ENCODE measurements around the gene OCRL. TPM values are rescaled to one million over a fixed set of nuclear protein-coding genes. Genes with fewer than 3 reads are reported as not detected.

The OCRL gene
- total RNA-seq, 2 donors from 2014 or later: 2.1 to 2.9 TPM

DNA sequence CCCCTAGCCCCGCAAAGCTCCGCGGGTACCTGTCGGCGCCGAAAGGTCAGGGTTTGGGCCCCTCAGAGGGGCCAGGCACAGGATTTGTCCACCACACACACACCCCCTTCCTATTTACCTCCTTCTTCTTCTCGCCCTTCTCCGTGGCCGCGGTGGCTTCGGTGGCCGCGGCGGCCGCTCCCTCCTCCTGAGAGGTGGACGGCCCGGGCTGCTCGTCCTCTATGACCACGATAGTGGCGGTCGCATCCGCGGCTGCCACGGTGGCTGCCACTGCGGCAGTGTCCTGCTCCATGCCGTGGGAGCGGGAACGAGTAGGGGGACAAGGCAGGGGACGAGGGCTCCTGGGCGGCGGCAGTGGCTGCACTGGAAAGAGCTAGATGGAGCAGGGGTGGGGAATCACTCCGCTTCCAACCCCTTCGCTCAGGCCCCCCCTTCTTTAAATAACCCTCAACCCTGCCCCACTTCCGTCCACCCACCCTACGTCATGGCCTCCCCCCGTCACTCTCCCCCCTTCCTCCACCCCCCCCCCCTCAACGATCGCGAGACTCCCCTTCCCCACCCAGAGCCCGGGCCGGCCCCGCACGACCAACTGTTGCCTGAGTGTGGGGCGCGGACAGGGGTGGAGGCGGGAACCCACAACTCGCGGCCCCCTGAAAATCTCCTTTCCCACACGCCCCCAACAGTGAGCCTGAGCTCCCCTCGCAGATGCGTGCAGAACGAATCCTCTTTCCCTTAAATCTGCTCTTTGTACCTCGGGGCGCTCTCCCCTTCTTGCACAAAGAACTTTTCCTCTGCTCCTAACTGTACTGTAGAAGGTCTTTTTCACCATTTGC, 16.8 kb upstream of the OCRL start, which contains the start of gene SMARCA1:
Gene SMARCA1 (minus strand): TSS at position 412 of the 833 bp plus-strand sequence. CDS start 120 bp downstream, at position 292.
- no peak for DNase-seq
- ATAC-seq: no peak
- Mint-ChIP-seq H3K4me1 (peaks cover 7% of the 10 kb centered on the region), H3K27me3 (no peaks in the 10 kb centered on the region), H3K36me3 (ENCODE audit: low read depth) (no peaks in the 10 kb centered on the region), H3K27ac (no peak within 1 kb of the TSS), H3K4me3 (peak within 1 kb of the TSS; percentile 85)
- no peaks in the 10 kb centered on the region for H3K9me3 ChIP-seq (ENCODE audit: control insufficient read depth, low read length, poor library complexity, severe bottlenecking)

DNA sequence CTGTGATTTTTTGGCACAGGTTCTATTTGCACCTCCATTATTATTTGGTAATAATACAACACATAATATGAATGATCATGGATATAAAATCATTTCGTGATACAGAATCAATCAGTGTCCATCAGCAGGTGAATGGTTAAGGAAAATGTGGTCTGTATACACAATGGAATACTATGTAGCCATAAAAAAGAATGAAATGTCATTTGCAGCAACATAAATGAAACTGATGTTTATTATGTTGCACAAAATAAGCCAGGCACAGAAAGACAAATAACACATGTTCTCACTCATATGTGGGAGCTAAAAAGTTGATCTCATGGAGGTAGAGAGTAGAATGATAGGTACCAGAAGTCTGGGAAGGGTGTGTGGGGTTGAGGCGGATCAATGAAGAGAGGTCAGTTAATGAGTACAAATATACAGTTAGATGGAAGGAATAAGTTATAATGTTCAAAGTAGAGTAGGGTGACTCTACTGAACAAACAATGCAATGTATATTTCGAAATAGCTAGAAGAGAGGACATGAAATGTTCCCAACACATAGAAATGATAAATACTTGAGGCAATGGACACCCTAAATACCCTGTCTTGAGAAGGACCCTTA, 15.7 kb upstream of the OCRL start:
- H3K27ac Mint-ChIP-seq: no peak overlapping the region
- H3K9me3 ChIP-seq (ENCODE audit: control insufficient read depth, low read length, poor library complexity, severe bottlenecking): no peaks in the 10 kb centered on the region
- DNase-seq (no peak), ATAC-seq (no peak)
- peak overlapping the region; percentile 82 for H3K4me3 Mint-ChIP-seq
- H3K4me1 Mint-ChIP-seq: peaks cover 7% of the 10 kb centered on the region
- H3K27me3 Mint-ChIP-seq: no peaks in the 10 kb centered on the region
- no peaks in the 10 kb centered on the region for H3K36me3 Mint-ChIP-seq (ENCODE audit: low read depth)

DNA sequence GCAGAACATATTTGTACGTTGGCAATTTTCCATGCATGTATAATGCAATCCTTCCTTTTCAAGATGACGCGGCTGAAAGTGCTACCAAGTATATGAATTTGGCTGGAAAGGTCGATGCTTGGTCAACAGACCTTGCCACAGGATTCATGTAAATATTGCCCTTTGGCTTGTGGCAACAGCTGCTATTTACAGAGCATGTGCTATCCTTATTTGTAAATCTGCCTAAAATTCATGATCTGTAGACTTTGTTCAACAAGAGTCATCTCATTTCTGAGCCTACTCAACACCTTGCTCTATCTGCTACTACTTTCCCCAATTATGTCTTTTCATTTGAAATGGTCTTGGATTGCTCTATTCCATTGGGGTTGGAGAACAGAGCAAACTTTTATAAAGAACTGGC, 14.9 kb upstream of the OCRL start:
- H3K9me3 ChIP-seq (ENCODE audit: control insufficient read depth, low read length, poor library complexity, severe bottlenecking): no peaks in the 10 kb centered on the region
- H3K4me1 Mint-ChIP-seq: peaks cover 7% of the 10 kb centered on the region
- no peak overlapping the region for H3K27ac Mint-ChIP-seq
- no peaks in the 10 kb centered on the region for H3K27me3 Mint-ChIP-seq
- DNase-seq (no peak), ATAC-seq (no peak)
- no peak overlapping the region for H3K4me3 Mint-ChIP-seq
- H3K36me3 Mint-ChIP-seq (ENCODE audit: low read depth): no peaks in the 10 kb centered on the region

DNA sequence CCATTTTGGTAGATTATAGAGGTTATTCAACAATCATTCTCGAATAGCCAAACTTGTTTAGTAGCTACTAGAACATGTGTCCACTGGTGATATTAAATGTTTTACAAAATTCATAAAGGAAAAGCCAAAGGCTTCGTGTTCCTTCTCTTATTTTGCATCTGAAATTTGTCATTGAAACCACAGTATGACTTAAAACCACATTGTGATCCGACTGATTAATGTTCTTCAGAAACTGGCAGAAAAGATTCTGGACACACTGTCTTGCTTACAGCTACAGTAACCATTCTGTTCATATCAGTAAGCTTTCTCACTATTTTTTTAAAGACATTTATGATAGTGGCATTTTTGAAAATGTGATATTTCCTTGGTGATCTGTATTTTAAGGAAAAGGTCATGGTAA, 14.2 kb upstream of the OCRL start:
- H3K36me3 Mint-ChIP-seq (ENCODE audit: low read depth): no peaks in the 10 kb centered on the region
- H3K4me1 Mint-ChIP-seq: peaks cover 7% of the 10 kb centered on the region
- H3K27ac Mint-ChIP-seq: no peak overlapping the region
- no peaks in the 10 kb centered on the region for H3K27me3 Mint-ChIP-seq
- no peaks in the 10 kb centered on the region for H3K9me3 ChIP-seq (ENCODE audit: control insufficient read depth, low read length, poor library complexity, severe bottlenecking)
- ATAC-seq (no peak), DNase-seq (no peak)
- no peak overlapping the region for H3K4me3 Mint-ChIP-seq

DNA sequence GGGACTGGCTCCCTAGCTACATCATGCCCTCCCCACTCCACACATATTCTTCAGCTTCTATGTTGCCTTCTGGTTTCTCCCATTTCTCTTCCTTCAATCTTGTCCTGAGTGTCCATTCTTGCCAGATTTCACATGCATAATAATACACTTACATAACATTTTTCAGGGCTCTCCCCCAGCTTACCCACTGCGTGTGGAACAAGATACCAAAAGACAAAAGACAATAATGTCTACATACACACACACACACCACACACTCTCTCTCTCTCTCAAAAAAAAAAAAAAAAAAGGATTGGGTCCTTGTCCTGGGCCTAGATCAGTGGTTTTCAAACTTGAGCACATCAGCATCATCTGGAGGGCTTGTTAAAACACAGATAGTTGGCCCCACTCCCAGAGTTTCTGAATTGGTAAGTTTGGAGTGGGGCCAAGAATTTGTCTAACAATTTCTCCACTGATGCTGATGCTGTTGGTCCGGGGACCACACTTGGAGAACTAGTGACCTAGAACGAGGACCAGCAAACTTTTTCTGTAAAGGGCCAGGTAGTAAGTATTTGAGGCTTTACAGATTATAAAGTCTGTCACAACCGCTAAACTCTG, 10.3 kb upstream of the OCRL start:
- peaks cover 2% of the 10 kb centered on the region for H3K4me1 Mint-ChIP-seq
- ATAC-seq: no peak

DNA sequence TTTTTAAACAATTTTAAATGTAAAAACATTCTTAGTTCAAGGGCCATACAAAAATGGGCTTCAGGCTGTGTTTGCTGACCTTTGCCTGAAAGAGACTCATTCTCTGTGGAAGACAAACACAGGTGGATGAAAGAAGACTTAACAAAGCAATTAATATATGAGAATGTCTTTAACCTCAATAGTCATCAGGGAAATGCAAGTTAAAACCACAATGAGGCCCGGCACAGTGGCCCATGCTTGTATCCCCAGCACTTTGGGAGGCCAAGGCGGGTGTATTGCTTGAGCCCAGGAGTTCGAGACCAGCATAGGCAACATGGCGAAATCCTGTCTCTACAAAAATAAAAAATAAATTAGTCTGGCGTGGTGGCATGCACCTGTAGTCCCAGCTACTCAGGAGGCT, 9.6 kb upstream of the OCRL start:
- Mint-ChIP-seq H3K36me3 (ENCODE audit: low read depth) (no peaks in the 10 kb centered on the region), H3K4me1 (peaks cover 2% of the 10 kb centered on the region), H3K4me3 (no peak overlapping the region), H3K27ac (no peak overlapping the region), H3K27me3 (no peaks in the 10 kb centered on the region)
- no peak for ATAC-seq
- no peak for DNase-seq
- H3K9me3 ChIP-seq (ENCODE audit: control insufficient read depth, low read length, poor library complexity, severe bottlenecking): no peaks in the 10 kb centered on the region

More for the DNA sequence above, 10.3 kb upstream of the OCRL start:
- no peak for DNase-seq
- Mint-ChIP-seq H3K27ac (no peak overlapping the region), H3K27me3 (no peaks in the 10 kb centered on the region), H3K4me3 (no peak overlapping the region), H3K36me3 (ENCODE audit: low read depth) (no peaks in the 10 kb centered on the region)
- no peaks in the 10 kb centered on the region for H3K9me3 ChIP-seq (ENCODE audit: control insufficient read depth, low read length, poor library complexity, severe bottlenecking)

DNA sequence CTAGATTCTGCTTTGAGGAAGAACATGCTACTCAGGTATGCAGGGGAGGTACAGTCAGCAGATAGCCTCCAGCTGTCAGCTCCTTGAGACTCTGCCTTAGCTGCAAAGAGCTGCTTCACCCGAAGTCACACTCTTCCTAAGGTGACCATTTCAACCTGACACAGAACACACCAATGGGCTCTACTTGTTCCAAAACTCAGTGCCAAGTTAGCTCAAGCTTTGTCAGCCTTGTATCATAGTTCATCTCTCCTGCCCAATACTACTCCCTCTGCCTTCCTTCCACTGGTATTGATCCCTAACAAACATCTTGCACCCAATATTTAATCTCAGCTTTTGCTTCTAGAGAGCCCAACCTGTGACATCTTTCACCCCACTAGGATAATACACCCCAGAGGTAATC, 8.9 kb upstream of the OCRL start:
- Mint-ChIP-seq H3K36me3 (ENCODE audit: low read depth) (no peaks in the 10 kb centered on the region), H3K4me1 (peaks cover 2% of the 10 kb centered on the region), H3K4me3 (no peak overlapping the region), H3K27ac (no peak overlapping the region), H3K27me3 (no peaks in the 10 kb centered on the region)
- ATAC-seq (no peak), DNase-seq (no peak)
- no peaks in the 10 kb centered on the region for H3K9me3 ChIP-seq (ENCODE audit: control insufficient read depth, low read length, poor library complexity, severe bottlenecking)

DNA sequence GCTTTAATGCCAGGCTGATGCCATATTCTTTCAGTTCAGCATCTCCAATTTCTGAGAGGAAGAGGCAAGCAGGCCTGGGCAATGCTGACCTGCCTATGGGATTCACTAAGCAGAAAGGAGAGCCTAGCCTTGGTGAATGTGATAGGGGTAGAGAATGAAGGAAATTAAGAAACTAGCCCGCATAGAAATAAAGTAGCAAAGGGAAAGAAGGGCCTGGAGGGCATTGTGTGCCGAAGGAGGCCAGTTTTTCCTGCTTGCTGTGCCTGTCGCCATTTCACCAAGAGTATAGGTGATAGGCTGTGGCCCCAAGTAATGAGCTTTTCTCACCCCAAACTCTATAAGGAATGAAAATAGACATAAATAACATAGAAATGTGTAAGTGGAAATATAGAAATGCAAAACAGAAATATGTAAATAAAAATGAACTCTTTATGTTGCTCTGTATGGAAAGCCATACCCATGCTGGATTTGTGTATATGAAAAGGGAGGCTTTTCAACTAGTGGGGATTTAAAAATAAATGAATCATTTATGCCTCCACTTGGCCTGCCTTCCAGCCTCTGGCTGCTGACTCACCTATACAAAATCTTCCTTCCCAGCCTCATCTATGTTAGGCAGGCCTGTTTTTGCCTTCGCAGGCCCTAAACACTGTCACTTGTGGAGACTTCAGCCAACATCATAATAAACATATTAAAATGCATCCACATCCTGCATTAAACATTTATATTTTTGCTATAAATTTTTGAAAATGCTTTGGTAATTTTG, 5.1 kb upstream of the OCRL start:
- Mint-ChIP-seq H3K4me1 (peaks cover 6% of the 10 kb centered on the region), H3K4me3 (no peak overlapping the region), H3K27ac (no peak overlapping the region), H3K27me3 (peaks cover 5% of the 10 kb centered on the region), H3K36me3 (ENCODE audit: low read depth) (no peaks in the 10 kb centered on the region)
- no peaks in the 10 kb centered on the region for H3K9me3 ChIP-seq (ENCODE audit: control insufficient read depth, low read length, poor library complexity, severe bottlenecking)
- ATAC-seq (no peak), DNase-seq (no peak)

DNA sequence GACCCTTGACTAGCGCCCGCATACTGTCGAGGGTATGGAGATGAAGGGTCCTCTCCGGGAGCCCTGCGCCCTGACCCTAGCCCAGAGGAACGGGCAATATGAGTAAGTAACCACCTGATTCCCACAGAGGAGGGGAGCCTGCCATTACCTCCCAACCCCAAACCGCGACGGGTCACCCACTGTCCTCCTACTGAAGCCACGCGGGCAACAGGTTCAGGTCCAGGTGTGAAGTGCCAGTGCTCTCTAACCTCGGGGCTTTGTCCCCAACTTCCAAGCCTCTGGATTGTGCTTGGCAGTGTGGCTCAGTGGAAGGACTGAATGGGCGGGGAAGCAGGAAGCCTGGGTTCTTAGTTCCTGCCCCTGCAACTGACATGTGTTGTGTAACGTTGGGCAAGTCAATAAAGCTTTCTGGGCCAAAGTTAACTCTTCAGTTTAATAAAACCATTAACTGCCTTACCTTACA, 694 bp downstream of the OCRL start:
- H3K36me3 Mint-ChIP-seq (ENCODE audit: low read depth): no peaks in the 10 kb centered on the region
- DNase-seq (no peak), ATAC-seq (no peak)
- no peak overlapping the region for H3K27ac Mint-ChIP-seq
- peaks cover 9% of the 10 kb centered on the region for H3K4me1 Mint-ChIP-seq
- H3K27me3 Mint-ChIP-seq: peaks cover 5% of the 10 kb centered on the region
- no peaks in the 10 kb centered on the region for H3K9me3 ChIP-seq (ENCODE audit: control insufficient read depth, low read length, poor library complexity, severe bottlenecking)
- peak overlapping the region; percentile 87 for H3K4me3 Mint-ChIP-seq

DNA sequence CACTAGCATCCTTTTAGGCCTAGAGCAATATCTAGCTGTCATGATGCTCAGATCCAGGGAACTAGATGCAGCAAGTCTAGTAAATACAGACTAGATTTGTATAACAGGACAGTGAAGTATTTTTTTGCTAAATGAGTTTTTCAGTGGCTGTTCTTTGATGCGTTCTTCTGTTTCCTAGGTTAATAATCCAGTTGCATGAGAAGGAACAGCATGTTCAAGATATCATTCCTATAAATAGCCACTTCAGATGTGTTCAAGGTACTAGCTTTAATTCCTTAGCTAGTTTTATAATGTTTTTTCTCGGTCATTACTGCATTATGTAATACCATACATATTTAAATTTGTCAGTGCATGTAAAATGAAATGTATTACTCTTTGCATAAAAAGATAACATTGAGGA, 4.7 kb downstream of the OCRL start:
- no peaks in the 10 kb centered on the region for H3K27me3 Mint-ChIP-seq
- H3K36me3 Mint-ChIP-seq (ENCODE audit: low read depth): no peaks in the 10 kb centered on the region
- H3K4me3 Mint-ChIP-seq: no peak overlapping the region
- H3K27ac Mint-ChIP-seq: no peak overlapping the region
- no peak for ATAC-seq
- no peak for DNase-seq
- H3K4me1 Mint-ChIP-seq: peaks cover 4% of the 10 kb centered on the region
- no peaks in the 10 kb centered on the region for H3K9me3 ChIP-seq (ENCODE audit: control insufficient read depth, low read length, poor library complexity, severe bottlenecking)

DNA sequence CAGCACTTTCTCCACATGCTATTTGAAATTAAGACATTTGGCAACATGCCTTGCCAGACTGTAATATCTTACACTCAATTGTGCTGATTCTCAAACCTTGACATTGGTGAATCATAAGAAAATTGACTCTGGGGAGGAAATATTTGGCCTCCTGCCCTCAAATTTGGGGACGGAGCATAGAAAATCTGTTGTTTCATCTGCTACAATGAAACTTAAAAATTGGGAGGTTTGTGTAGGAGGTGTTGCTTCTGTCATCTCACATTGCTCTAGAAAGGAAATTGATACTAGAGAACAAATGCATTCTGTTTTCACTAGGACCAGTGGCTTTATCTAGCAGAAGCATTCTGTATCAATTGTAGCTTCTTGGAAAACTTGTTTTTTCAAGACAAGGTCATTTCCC, 5.3 kb downstream of the OCRL start:
- H3K4me3 Mint-ChIP-seq: no peak overlapping the region
- no peaks in the 10 kb centered on the region for H3K27me3 Mint-ChIP-seq

DNA sequence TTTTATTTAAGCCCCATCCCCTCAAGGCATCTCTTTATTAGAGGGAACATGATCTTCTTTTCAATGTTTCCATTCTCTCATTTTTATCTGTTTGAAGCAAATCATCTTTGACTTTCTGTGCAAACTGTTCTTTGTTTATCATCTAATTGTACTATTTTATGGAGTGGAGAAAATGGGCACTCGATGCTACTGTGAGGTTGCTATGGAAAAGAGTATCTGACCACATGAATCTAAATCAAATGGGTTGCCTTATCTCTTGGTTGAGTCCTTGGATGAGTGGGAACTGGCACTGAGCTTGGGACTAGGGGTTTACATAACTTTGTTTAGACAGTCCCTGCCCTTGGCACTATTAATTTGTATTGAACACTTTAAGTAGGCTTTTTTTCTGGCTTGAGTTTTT, 9.1 kb downstream of the OCRL start:
- H3K27me3 Mint-ChIP-seq: no peaks in the 10 kb centered on the region
- no peak for ATAC-seq
- H3K9me3 ChIP-seq (ENCODE audit: control insufficient read depth, low read length, poor library complexity, severe bottlenecking): no peaks in the 10 kb centered on the region
- H3K27ac Mint-ChIP-seq: peak overlapping the region; percentile 21
- DNase-seq: no peak
- H3K4me3 Mint-ChIP-seq: no peak overlapping the region
- no peaks in the 10 kb centered on the region for H3K4me1 Mint-ChIP-seq
- H3K36me3 Mint-ChIP-seq (ENCODE audit: low read depth): no peaks in the 10 kb centered on the region

More for the DNA sequence above, 5.3 kb downstream of the OCRL start:
- H3K9me3 ChIP-seq (ENCODE audit: control insufficient read depth, low read length, poor library complexity, severe bottlenecking): no peaks in the 10 kb centered on the region
- DNase-seq (no peak), ATAC-seq (no peak)
- H3K27ac Mint-ChIP-seq: no peak overlapping the region
- no peaks in the 10 kb centered on the region for H3K36me3 Mint-ChIP-seq (ENCODE audit: low read depth)
- H3K4me1 Mint-ChIP-seq: peaks cover 3% of the 10 kb centered on the region

Data from T-helper 17 cell (primary cell).